ENCODE data around the gene SLC40A1.

Gene SLC40A1

GRCh38 chr2:189544318-189545042 is 36.1 kb downstream of the SLC40A1 start:
- DNase-seq (ENCODE audit: low read depth, low spot score) = no peak
- no peak overlapping the region for H3K27ac ChIP-seq

- no peak overlapping the region for H3K27ac ChIP-seq
- no peak for DNase-seq (ENCODE audit: low read depth, low spot score)
Measured at GRCh38 chr2:189543367-189543766, 37.2 kb downstream of the SLC40A1 start.

GRCh38 chr2:189542145-189542882 is 38.3 kb downstream of the SLC40A1 start:
- no peak overlapping the region for H3K27ac ChIP-seq
- no peak for DNase-seq (ENCODE audit: low read depth, low spot score)

GRCh38 chr2:189541591-189541990 is 39.0 kb downstream of the SLC40A1 start:
- no peak for DNase-seq (ENCODE audit: low read depth, low spot score)
- H3K27ac ChIP-seq = no peak overlapping the region

- peak; percentile 62 for DNase-seq (ENCODE audit: low read depth, low spot score)
- no peak overlapping the region for H3K27ac ChIP-seq
Measured at GRCh38 chr2:189540551-189540950, 40.0 kb downstream of the SLC40A1 start.

- DNase-seq (ENCODE audit: low read depth, low spot score) = no peak
Measured at GRCh38 chr2:189538402-189538801, 42.2 kb downstream of the SLC40A1 start.

GRCh38 chr2:189536830-189537229 is 43.8 kb downstream of the SLC40A1 start:
- no peak overlapping the region for H3K27ac ChIP-seq
- DNase-seq (ENCODE audit: low read depth, low spot score) = no peak

More at GRCh38 chr2:189538402-189538801, 42.2 kb downstream of the SLC40A1 start:
- no peak overlapping the region for H3K27ac ChIP-seq

- no peak overlapping the region for H3K27ac ChIP-seq
- no peak for DNase-seq (ENCODE audit: low read depth, low spot score)
Measured at GRCh38 chr2:189534854-189535832, 45.4 kb downstream of the SLC40A1 start.

- no peak for DNase-seq (ENCODE audit: low read depth, low spot score)
Measured at GRCh38 chr2:189533288-189534035, 47.1 kb downstream of the SLC40A1 start.

GRCh38 chr2:189530965-189531637 is 49.5 kb downstream of the SLC40A1 start:
- DNase-seq (ENCODE audit: low read depth, low spot score) = no peak
- no peak overlapping the region for H3K27ac ChIP-seq

More at GRCh38 chr2:189533288-189534035, 47.1 kb downstream of the SLC40A1 start:
- H3K27ac ChIP-seq = no peak overlapping the region

GRCh38 chr2:189528617-189529016 is 52.0 kb downstream of the SLC40A1 start:
- DNase-seq (ENCODE audit: low read depth, low spot score) = no peak
- H3K27ac ChIP-seq = no peak overlapping the region

- H3K27ac ChIP-seq = no peak overlapping the region
- DNase-seq (ENCODE audit: low read depth, low spot score) = no peak
Measured at GRCh38 chr2:189527812-189528592, 52.6 kb downstream of the SLC40A1 start.

GRCh38 chr2:189527041-189527750 is 53.4 kb downstream of the SLC40A1 start:
- DNase-seq (ENCODE audit: low read depth, low spot score) = no peak
- H3K27ac ChIP-seq = no peak overlapping the region

GRCh38 chr2:189526241-189526640 is 54.3 kb downstream of the SLC40A1 start:
- DNase-seq (ENCODE audit: low read depth, low spot score) = no peak
- no peak overlapping the region for H3K27ac ChIP-seq

GRCh38 chr2:189524746-189525145 is 55.8 kb downstream of the SLC40A1 start:
- H3K27ac ChIP-seq = no peak overlapping the region
- no peak for DNase-seq (ENCODE audit: low read depth, low spot score)

- no peak overlapping the region for H3K27ac ChIP-seq
- DNase-seq (ENCODE audit: low read depth, low spot score) = no peak
Measured at GRCh38 chr2:189522435-189523151, 58.0 kb downstream of the SLC40A1 start.

All from epithelial cell of prostate (primary cell).